Right atrium auricular region (tissue), 2 donors: Measurements from ENCODE around the gene RTN1. TPM values are rescaled to one million over a fixed set of nuclear protein-coding genes. Genes with fewer than 3 reads are reported as not detected.

ENCODE experiments used
- DNase-seq: peaks from one replicate; pipeline ENCODE4 v3.0.0-alpha.2; 2019; ENCODE audit warnings: low spot score
- H3K27ac ChIP-seq, 2 donors: fragments of 200-600 bp; sonication (generic); 1 replicate in 1 of 2; 2 replicates in 1 of 2; pipeline ENCODE4 v1.5.1; 2016 to 2019
- H3K27me3 ChIP-seq, 2 donors: fragments of 200-600 bp; sonication (generic); one replicate each; pipeline versions ENCODE4 v1.5.1 to v1.6.0; 2017 to 2019
- H3K36me3 ChIP-seq: fragments of 200-600 bp; sonication (generic); one replicate; pipeline ENCODE4 v1.5.1; 2016
- H3K4me1 ChIP-seq, 2 donors: fragments of 200-600 bp; sonication (generic); one replicate each; pipeline versions ENCODE4 v1.5.1 to v1.6.0; 2017 to 2019
- H3K4me3 ChIP-seq, 2 donors: fragments of 200-600 bp; sonication (generic); 1 replicate in 1 of 2; 2 replicates in 1 of 2; pipeline ENCODE4 v1.5.1; 2017 to 2019; ENCODE audit warnings: mild to moderate bottlenecking in 1 of 2, moderate library complexity in 1 of 2
- H3K9me3 ChIP-seq, 2 donors: fragments of 200-600 bp; sonication (generic); one replicate each; pipeline ENCODE4 v1.5.1; 2019
- CTCF ChIP-seq, 2 donors: fragments of 200-600 bp; sonication (generic); IDR thresholded peaks; one replicate each; pipeline ENCODE4 v1.5.1; 2019; ENCODE audit warnings: antibody characterized with exemption in 2 of 2
- total RNA-seq, 2 donors: library from RNA; depleted of rRNA; stranded (reverse); fragments of >200 nt; gene quantifications; one replicate each; pipeline ENCODE4 v1.1.0, GENCODE V29; 2016

RTN1 gene
- total RNA-seq, 2 donors from 2014 or later: 1.3 to 2.7 TPM

GRCh38 chr14:59782760-59783159, 87.8 kb downstream of the RTN1 start:
- TF ChIP-seq CTCF (IDR thresholded peaks at IDR 0.05): no peak
- no peak overlapping the region for H3K4me3 ChIP-seq
- H3K4me1 ChIP-seq: no peaks in the 10 kb centered on the region
- H3K9me3 ChIP-seq: no peaks in the 10 kb centered on the region
- DNase-seq: no peak
- H3K27ac ChIP-seq: no peak overlapping the region
- H3K36me3 ChIP-seq: no peaks in the 10 kb centered on the region
- no peaks in the 10 kb centered on the region for H3K27me3 ChIP-seq

- H3K4me1 ChIP-seq: no peaks in the 10 kb centered on the region
- H3K4me3 ChIP-seq: no peak overlapping the region
- TF ChIP-seq CTCF (IDR thresholded peaks at IDR 0.05): no peak
- H3K36me3 ChIP-seq: no peaks in the 10 kb centered on the region
- no peaks in the 10 kb centered on the region for H3K27me3 ChIP-seq
- no peaks in the 10 kb centered on the region for H3K9me3 ChIP-seq
- no peak overlapping the region for H3K27ac ChIP-seq
- DNase-seq: no peak
Measured at GRCh38 chr14:59777006-59777579, 93.5 kb downstream of the RTN1 start.

- Histone ChIP-seq H3K27ac (no peak overlapping the region), H3K36me3 (no peaks in the 10 kb centered on the region), H3K9me3 (no peaks in the 10 kb centered on the region), H3K4me3 (no peak overlapping the region), H3K27me3 (no peaks in the 10 kb centered on the region), H3K4me1 (no peaks in the 10 kb centered on the region)
- no peak for DNase-seq
- no peak for TF ChIP-seq CTCF (IDR thresholded peaks at IDR 0.05)
Measured at GRCh38 chr14:59776468-59776867, 94.1 kb downstream of the RTN1 start.

GRCh38 chr14:59772233-59772632, 98.3 kb downstream of the RTN1 start:
- H3K9me3 ChIP-seq: no peaks in the 10 kb centered on the region
- TF ChIP-seq CTCF (IDR thresholded peaks at IDR 0.05): no peak
- no peak overlapping the region for H3K4me3 ChIP-seq
- no peak overlapping the region for H3K27ac ChIP-seq
- H3K4me1 ChIP-seq: no peaks in the 10 kb centered on the region
- H3K27me3 ChIP-seq: no peaks in the 10 kb centered on the region
- DNase-seq: no peak
- H3K36me3 ChIP-seq: no peaks in the 10 kb centered on the region

- H3K4me3 ChIP-seq: no peak overlapping the region
- no peaks in the 10 kb centered on the region for H3K4me1 ChIP-seq
- DNase-seq: no peak
- no peaks in the 10 kb centered on the region for H3K9me3 ChIP-seq
- H3K36me3 ChIP-seq: no peaks in the 10 kb centered on the region
- TF ChIP-seq CTCF (IDR thresholded peaks at IDR 0.05): no peak
- no peaks in the 10 kb centered on the region for H3K27me3 ChIP-seq
- H3K27ac ChIP-seq: no peak overlapping the region
Measured at GRCh38 chr14:59771577-59771976, 99.0 kb downstream of the RTN1 start.

GRCh38 chr14:59769586-59769985, 101.0 kb downstream of the RTN1 start:
- Histone ChIP-seq H3K4me3 (no peak overlapping the region), H3K4me1 (no peaks in the 10 kb centered on the region), H3K27ac (no peak overlapping the region), H3K27me3 (no peaks in the 10 kb centered on the region), H3K36me3 (no peaks in the 10 kb centered on the region), H3K9me3 (no peaks in the 10 kb centered on the region)
- DNase-seq: no peak
- TF ChIP-seq CTCF (IDR thresholded peaks at IDR 0.05): no peak
